K562 (cell line): ENCODE results near the gene ZPLD1. TPM values are rescaled to one million over a fixed set of nuclear protein-coding genes. Genes with fewer than 3 reads are reported as not detected.

Source experiments
- ATAC-seq: fragments of 200-7000 bp; cut with Tn5 transposase; 3 replicates; pipeline ENCODE4 v1.9.1; 2020; ENCODE audit warnings: moderate library complexity
- BruUV-seq: library from RNA; stranded (reverse); fragments of 400-500 nt; replicated peaks from 2 replicates; lab custom pipeline; 2021; lab: Mats Ljungman, UMichigan
- CTCF ChIA-PET: fragments of 300-600 bp; formaldehyde crosslinking; extraction: SDS; loops from one replicate; lab custom pipeline; 2021; ENCODE audit warnings: low intra/inter-chr PET ratio; lab: Yijun Ruan, JAX
- POLR2A ChIA-PET: fragments of 300-600, 350-650 bp; sonication (Branson Sonifier 250); formaldehyde crosslinking; extraction: SDS; loops from one replicate; lab custom pipeline; 2021; ENCODE audit warnings: antibody characterized with exemption, inconsistent platforms; lab: Yijun Ruan, JAX
- DNase-seq, 4 experiments: peaks; one replicate each; pipeline versions ENCODE4 v3.0.0 to v3.0.0-alpha.2; 2011 to 2018; ENCODE audit warnings: low spot score in 3 of 4, mixed read lengths in 3 of 4; ENCODE audit errors: extremely low read depth in 1 of 4
- FAIRE-seq: peaks from 2 replicates; lab custom pipeline; 2011; peaks lifted over from hg19 to GRCh38; lab: Jason Lieb, UNC
- H2AFZ ChIP-seq: 2 replicates; pipeline ENCODE4 v1.6.0; 2011; ENCODE audit warnings: low read depth, low read length, control low read depth, inconsistent platforms
- H3K27ac ChIP-seq: fragments of 200-600 bp; 3 replicates; pipeline ENCODE4 v1.8.0; 2011; ENCODE audit warnings: low read depth, mild to moderate bottlenecking, control low read depth, inconsistent platforms, low read length, moderate library complexity, mixed read lengths; ENCODE audit errors: extremely low read depth
- H3K27me3 ChIP-seq, 2 experiments: fragments of 300-600 bp in 1 of 2; 2 replicates in 1 of 2; 3 replicates in 1 of 2; pipeline versions ENCODE4 v1.6.0 to v1.8.0; 2011; ENCODE audit warnings: inconsistent platforms in 2 of 2, low read length in 2 of 2, mild to moderate bottlenecking in 1 of 2, mixed read lengths in 1 of 2, moderate library complexity in 1 of 2; ENCODE audit not compliant: control insufficient read depth in 2 of 2, insufficient read depth in 2 of 2
- H3K36me3 ChIP-seq: fragments of 300-600 bp; 3 replicates; pipeline ENCODE4 v1.8.0; 2011; ENCODE audit warnings: mild to moderate bottlenecking, low read length, inconsistent platforms; ENCODE audit not compliant: control insufficient read depth, insufficient read depth
- H3K4me1 ChIP-seq, 2 experiments: fragments of 200-600 bp in 1 of 2; replicated peaks in 1 of 2; 2 replicates in 1 of 2; 3 replicates in 1 of 2; pipeline versions ENCODE4 v1.5.1 to v1.8.0; 2011; ENCODE audit warnings: inconsistent platforms in 2 of 2, low read length in 2 of 2, mild to moderate bottlenecking in 1 of 2, mixed read lengths in 1 of 2, moderate library complexity in 1 of 2; ENCODE audit not compliant: control insufficient read depth in 2 of 2, insufficient read depth in 2 of 2
- H3K4me2 ChIP-seq: 2 replicates; pipeline ENCODE4 v1.6.1; 2011; ENCODE audit warnings: low read length, control low read depth, inconsistent platforms, mixed read lengths; ENCODE audit not compliant: insufficient read depth
- H3K4me3 ChIP-seq: fragments of 200-600 bp; sonication (generic), shearing (Covaris generic); 2 replicates; pipeline ENCODE4 v1.5.1; 2016; ENCODE audit warnings: control low read depth, inconsistent platforms
- H3K79me2 ChIP-seq: fragments of 200-600 bp; 3 replicates; pipeline ENCODE4 v1.8.0; 2011; ENCODE audit warnings: low read length, inconsistent platforms; ENCODE audit not compliant: control insufficient read depth, insufficient read depth
- H3K9ac ChIP-seq, 2 experiments: 2 replicates each; pipeline versions ENCODE4 v1.6.0 to v1.6.1; 2011; ENCODE audit warnings: low read depth in 2 of 2, low read length in 2 of 2, control low read depth in 1 of 2, inconsistent platforms in 1 of 2, mild to moderate bottlenecking in 1 of 2, mixed read lengths in 1 of 2; ENCODE audit not compliant: insufficient read depth in 1 of 2
- H3K9me1 ChIP-seq: one replicate; pipeline ENCODE4 v1.6.0; 2011; ENCODE audit warnings: inconsistent platforms, mild to moderate bottlenecking, low read length, moderate library complexity; ENCODE audit not compliant: control insufficient read depth, insufficient read depth
- H3K9me3 ChIP-seq: replicated peaks from 2 replicates; pipeline ENCODE4 v1.5.1; 2011; ENCODE audit warnings: low read depth, low read length, inconsistent platforms; ENCODE audit not compliant: control insufficient read depth, insufficient read depth
- H4K20me1 ChIP-seq: replicated peaks from 2 replicates; pipeline ENCODE4 v1.6.1; 2011; ENCODE audit warnings: low read length, inconsistent platforms, mixed read lengths; ENCODE audit not compliant: control insufficient read depth, insufficient read depth
- BACH1 ChIP-seq: fragments of 200-800 bp; sonication (Bioruptor generic); IDR thresholded peaks from 2 replicates; pipeline ENCODE4 v1.6.1; 2016; ENCODE audit warnings: missing genetic modification characterization, missing compliant biosample characterization
- CBFA2T2 ChIP-seq: fragments of 450-650 bp; conservative IDR thresholded peaks from 2 replicates; pipeline ENCODE4 v1.6.1; 2017; ENCODE audit warnings: mild to moderate bottlenecking
- HNRNPUL1 ChIP-seq: fragments of 200-400 bp; formaldehyde crosslinking; IDR thresholded peaks from 2 replicates; pipeline ENCODE4 v1.6.1; 2017; ENCODE audit warnings: low read length
- ID3 ChIP-seq, 2 experiments: fragments of 250-450 bp in 1 of 2; fragments of 450-650 bp in 1 of 2; sonication (Bioruptor Pico) in 1 of 2; IDR thresholded peaks; 2 replicates each; pipeline versions ENCODE4 v1.6.1 to v1.8.0; 2016 to 2021; ENCODE audit warnings: mild to moderate bottlenecking in 2 of 2, moderate library complexity in 2 of 2, missing compliant biosample characterization in 1 of 2, missing genetic modification characterization in 1 of 2
- NFE2L1 ChIP-seq: fragments of 450-650 bp; IDR thresholded peaks from 2 replicates; pipeline ENCODE4 v1.6.1; 2016; ENCODE audit warnings: missing genetic modification characterization, low read depth, mild to moderate bottlenecking, missing compliant biosample characterization, moderate library complexity, borderline replicate concordance
- PHB ChIP-seq: fragments of 250-450 bp; sonication (Bioruptor Pico); IDR thresholded peaks from 2 replicates; pipeline ENCODE4 v1.5.0; 2021
- PTTG1 ChIP-seq: fragments of 450-650 bp; IDR thresholded peaks from 2 replicates; pipeline ENCODE4 v1.6.1; 2016; ENCODE audit warnings: low read depth, mild to moderate bottlenecking, missing genetic modification characterization, missing compliant biosample characterization
- ZFX ChIP-seq: sonication (generic); formaldehyde crosslinking; IDR thresholded peaks from 2 replicates; pipeline ENCODE4 v1.8.0; 2022; ENCODE audit warnings: mild to moderate bottlenecking, missing genetic modification reagents, moderate library complexity
- ZKSCAN3 ChIP-seq: fragments of 250-450 bp; sonication (Bioruptor Pico); IDR thresholded peaks from 2 replicates; pipeline ENCODE4 v1.4.0; 2020
- ZNF316 ChIP-seq: fragments of 450-650 bp; IDR thresholded peaks from 2 replicates; pipeline ENCODE4 v1.6.1; 2016
- ZSCAN29 ChIP-seq: fragments of 450-650 bp; IDR thresholded peaks from 2 replicates; pipeline ENCODE4 v1.6.1; 2017
- in situ Hi-C: fragments of 300-500 bp; cut with MboI; formaldehyde crosslinking; loops from 4 replicates; pipeline ENCODE4 v1.15.0; 2018; ENCODE audit warnings: inconsistent platforms, mixed read lengths
- intact Hi-C: fragments of 100-400 bp; cut with micrococcal nuclease; formaldehyde crosslinking; loops from 2 replicates; pipeline ENCODE4 v1.14.2; 2022
- polyA plus RNA-seq, 8 experiments: library from polyadenylated mRNA; depleted of rRNA in 4 of 8; stranded (reverse) in 5 of 8; unstranded in 3 of 8; fragments of >200 nt; fragmentation: Nextera tagmentation in 2 of 8; fragmentation: Illumina TruSeq in 1 of 8; extraction: Ambion mirVana in 2 of 8; extraction: Trizol in 1 of 8; gene quantifications; 2 replicates each; pipeline versions ENCODE4 v1.2.1 to v1.2.3, GENCODE V29; 2011 to 2014; ENCODE audit warnings: inconsistent platforms in 1 of 8, missing spikeins in 1 of 8
- total RNA-seq, 7 experiments: library from RNA; depleted of rRNA in 6 of 7; stranded (reverse); fragments of >200 nt in 6 of 7; fragmentation: Illumina TruSeq in 2 of 7; extraction: Trizol in 2 of 7; gene quantifications; 2 replicates each; pipeline versions ENCODE4 v1.2.1 to v1.2.3, GENCODE V29; 2011 to 2021; ENCODE audit warnings: low replicate concordance in 1 of 7
- TF ChIP-seq, protein P1 (sequence below): sonication (generic); formaldehyde crosslinking; IDR thresholded peaks from 2 replicates; pipeline ENCODE4 v1.8.1; 2023; ENCODE audit warnings: missing genetic modification reagents, mild to moderate bottlenecking, borderline replicate concordance
- TF ChIP-seq, protein P2 (sequence below): fragments of 450-650 bp; IDR thresholded peaks from one replicate; pipeline ENCODE4 v1.6.1; 2018; ENCODE audit warnings: mild to moderate bottlenecking, moderate library complexity; ENCODE audit not compliant: partially characterized antibody
- TF ChIP-seq, protein P3 (sequence below): fragments of 450-650 bp; IDR thresholded peaks from 2 replicates; pipeline ENCODE4 v1.6.1; 2016; ENCODE audit warnings: borderline replicate concordance

ZPLD1 gene
- total and polyA plus RNA-seq, 9 of the 15 experiments (the other 6 are each of a cell fraction or from before 2014, with no cell fraction given): 0.03 to 0.10 (median 0.04) TPM; not detected in 6

DNA sequence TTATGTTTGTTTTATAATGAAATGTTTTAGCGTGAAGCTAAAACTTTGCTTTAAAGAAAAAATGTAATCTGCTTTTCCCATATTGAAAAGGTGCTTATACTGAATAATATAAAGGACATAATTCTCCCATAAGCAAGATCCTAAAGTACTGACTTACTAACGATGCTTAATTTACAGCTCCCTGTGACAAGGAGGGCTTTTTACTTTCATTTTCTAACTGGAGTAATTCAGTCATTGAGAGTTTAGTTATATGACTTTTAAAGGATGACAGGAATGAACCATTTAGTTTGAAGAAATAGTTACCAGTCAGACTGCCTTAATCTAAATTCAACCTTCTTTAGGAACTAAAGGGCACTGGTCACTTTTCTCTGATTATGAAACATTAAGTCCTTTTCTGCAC lies 19.3 kb upstream of the ZPLD1 start (continued):
- no peak for TF ChIP-seq ID3 (CRISPR knock-in tag; IDR thresholded peaks at IDR 0.05)
- no peak for TF ChIP-seq ID3 (tag; IDR thresholded peaks at IDR 0.05)
- no peak for TF ChIP-seq HNRNPUL1
- no peak for TF ChIP-seq ZKSCAN3 (CRISPR knock-in tag)
- TF ChIP-seq, all 486 proteins: peak for 0

GRCh38 chr3:102419786-102420185 lies 15.0 kb upstream of the ZPLD1 start:
- FAIRE-seq: no peak
- Histone ChIP-seq H3K9ac (no peak overlapping the region), H3K9me3 (no peaks in the 10 kb centered on the region), H3K4me3 (no peak overlapping the region), H3K4me2 (no peak overlapping the region), H2AFZ (no peak overlapping the region), H3K9me1 (no peaks in the 10 kb centered on the region), H4K20me1 (no peaks in the 10 kb centered on the region), H3K27ac (no peak overlapping the region), H3K4me1 (no peaks in the 10 kb centered on the region), H3K27me3 (no peaks in the 10 kb centered on the region), H3K36me3 (no peaks in the 10 kb centered on the region), H3K79me2 (no peaks in the 10 kb centered on the region)
- POLR2A ChIA-PET: interaction anchor here (0.6 kb wide), 1 partner anchor 482 kb away, joined by 3 read pairs; no protein-coding TSS in a partner anchor
- no peak for ATAC-seq
- in situ Hi-C loops (no loop called here), intact Hi-C loops (no loop called here)
- BruUV-seq: no TSS peak
- CTCF ChIA-PET: no interaction called here
- DNase-seq: no peak
- TF ChIP-seq, protein P1, sequence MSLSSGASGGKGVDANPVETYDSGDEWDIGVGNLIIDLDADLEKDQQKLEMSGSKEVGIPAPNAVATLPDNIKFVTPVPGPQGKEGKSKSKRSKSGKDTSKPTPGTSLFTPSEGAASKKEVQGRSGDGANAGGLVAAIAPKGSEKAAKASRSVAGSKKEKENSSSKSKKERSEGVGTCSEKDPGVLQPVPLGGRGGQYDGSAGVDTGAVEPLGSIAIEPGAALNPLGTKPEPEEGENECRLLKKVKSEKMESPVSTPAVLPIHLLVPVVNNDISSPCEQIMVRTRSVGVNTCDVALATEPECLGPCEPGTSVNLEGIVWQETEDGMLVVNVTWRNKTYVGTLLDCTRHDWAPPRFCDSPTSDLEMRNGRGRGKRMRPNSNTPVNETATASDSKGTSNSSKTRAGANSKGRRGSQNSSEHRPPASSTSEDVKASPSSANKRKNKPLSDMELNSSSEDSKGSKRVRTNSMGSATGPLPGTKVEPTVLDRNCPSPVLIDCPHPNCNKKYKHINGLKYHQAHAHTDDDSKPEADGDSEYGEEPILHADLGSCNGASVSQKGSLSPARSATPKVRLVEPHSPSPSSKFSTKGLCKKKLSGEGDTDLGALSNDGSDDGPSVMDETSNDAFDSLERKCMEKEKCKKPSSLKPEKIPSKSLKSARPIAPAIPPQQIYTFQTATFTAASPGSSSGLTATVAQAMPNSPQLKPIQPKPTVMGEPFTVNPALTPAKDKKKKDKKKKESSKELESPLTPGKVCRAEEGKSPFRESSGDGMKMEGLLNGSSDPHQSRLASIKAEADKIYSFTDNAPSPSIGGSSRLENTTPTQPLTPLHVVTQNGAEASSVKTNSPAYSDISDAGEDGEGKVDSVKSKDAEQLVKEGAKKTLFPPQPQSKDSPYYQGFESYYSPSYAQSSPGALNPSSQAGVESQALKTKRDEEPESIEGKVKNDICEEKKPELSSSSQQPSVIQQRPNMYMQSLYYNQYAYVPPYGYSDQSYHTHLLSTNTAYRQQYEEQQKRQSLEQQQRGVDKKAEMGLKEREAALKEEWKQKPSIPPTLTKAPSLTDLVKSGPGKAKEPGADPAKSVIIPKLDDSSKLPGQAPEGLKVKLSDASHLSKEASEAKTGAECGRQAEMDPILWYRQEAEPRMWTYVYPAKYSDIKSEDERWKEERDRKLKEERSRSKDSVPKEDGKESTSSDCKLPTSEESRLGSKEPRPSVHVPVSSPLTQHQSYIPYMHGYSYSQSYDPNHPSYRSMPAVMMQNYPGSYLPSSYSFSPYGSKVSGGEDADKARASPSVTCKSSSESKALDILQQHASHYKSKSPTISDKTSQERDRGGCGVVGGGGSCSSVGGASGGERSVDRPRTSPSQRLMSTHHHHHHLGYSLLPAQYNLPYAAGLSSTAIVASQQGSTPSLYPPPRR (CRISPR knock-in tag): no peak
- no peak for TF ChIP-seq ZSCAN29
- no peak for TF ChIP-seq CBFA2T2
- TF ChIP-seq ZFX (CRISPR knock-in tag): no peak
- TF ChIP-seq ZNF316: no peak
- no peak for TF ChIP-seq BACH1 (tag)
- TF ChIP-seq PTTG1 (tag): no peak
- no peak for TF ChIP-seq PHB (CRISPR knock-in tag)
- TF ChIP-seq, protein P2, sequence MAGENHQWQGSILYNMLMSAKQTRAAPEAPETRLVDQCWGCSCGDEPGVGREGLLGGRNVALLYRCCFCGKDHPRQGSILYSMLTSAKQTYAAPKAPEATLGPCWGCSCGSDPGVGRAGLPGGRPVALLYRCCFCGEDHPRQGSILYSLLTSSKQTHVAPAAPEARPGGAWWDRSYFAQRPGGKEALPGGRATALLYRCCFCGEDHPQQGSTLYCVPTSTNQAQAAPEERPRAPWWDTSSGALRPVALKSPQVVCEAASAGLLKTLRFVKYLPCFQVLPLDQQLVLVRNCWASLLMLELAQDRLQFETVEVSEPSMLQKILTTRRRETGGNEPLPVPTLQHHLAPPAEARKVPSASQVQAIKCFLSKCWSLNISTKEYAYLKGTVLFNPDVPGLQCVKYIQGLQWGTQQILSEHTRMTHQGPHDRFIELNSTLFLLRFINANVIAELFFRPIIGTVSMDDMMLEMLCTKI: no peak
- no peak for TF ChIP-seq NFE2L1 (tag)
- TF ChIP-seq, protein P3, sequence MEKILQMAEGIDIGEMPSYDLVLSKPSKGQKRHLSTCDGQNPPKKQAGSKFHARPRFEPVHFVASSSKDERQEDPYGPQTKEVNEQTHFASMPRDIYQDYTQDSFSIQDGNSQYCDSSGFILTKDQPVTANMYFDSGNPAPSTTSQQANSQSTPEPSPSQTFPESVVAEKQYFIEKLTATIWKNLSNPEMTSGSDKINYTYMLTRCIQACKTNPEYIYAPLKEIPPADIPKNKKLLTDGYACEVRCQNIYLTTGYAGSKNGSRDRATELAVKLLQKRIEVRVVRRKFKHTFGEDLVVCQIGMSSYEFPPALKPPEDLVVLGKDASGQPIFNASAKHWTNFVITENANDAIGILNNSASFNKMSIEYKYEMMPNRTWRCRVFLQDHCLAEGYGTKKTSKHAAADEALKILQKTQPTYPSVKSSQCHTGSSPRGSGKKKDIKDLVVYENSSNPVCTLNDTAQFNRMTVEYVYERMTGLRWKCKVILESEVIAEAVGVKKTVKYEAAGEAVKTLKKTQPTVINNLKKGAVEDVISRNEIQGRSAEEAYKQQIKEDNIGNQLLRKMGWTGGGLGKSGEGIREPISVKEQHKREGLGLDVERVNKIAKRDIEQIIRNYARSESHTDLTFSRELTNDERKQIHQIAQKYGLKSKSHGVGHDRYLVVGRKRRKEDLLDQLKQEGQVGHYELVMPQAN: no peak
